KMS-11 (cell line): ENCODE results near the gene MAML2.

Experiments used
- H2AFZ ChIP-seq: fragments of 200-600 bp; sonication (generic); 2 replicates; pipeline ENCODE4 v1.6.1; 2016; ENCODE audit warnings: antibody characterized with exemption, mixed run types, low read depth
- H3K27ac ChIP-seq: fragments of 200-600 bp; sonication (generic); 2 replicates; pipeline ENCODE4 v1.6.1; 2016; ENCODE audit warnings: mild to moderate bottlenecking, mixed run types
- H3K27me3 ChIP-seq: fragments of 200-600 bp; sonication (generic); 2 replicates; pipeline ENCODE4 v1.6.1; 2017; ENCODE audit warnings: mild to moderate bottlenecking, low read depth, mixed run types, moderate library complexity; ENCODE audit not compliant: insufficient read depth
- H3K36me3 ChIP-seq: fragments of 200-600 bp; sonication (generic); 2 replicates; pipeline ENCODE4 v1.6.1; 2017; ENCODE audit warnings: mild to moderate bottlenecking, mixed run types; ENCODE audit not compliant: insufficient read depth
- H3K4me1 ChIP-seq: fragments of 200-600 bp; sonication (generic); 2 replicates; pipeline ENCODE4 v1.6.1; 2016; ENCODE audit warnings: mild to moderate bottlenecking, low read depth, mixed run types; ENCODE audit not compliant: poor library complexity, severe bottlenecking
- H3K4me2 ChIP-seq: fragments of 200-600 bp; sonication (generic); 2 replicates; pipeline ENCODE4 v1.7.0; 2016; ENCODE audit warnings: mild to moderate bottlenecking, mixed run types
- H3K4me3 ChIP-seq: fragments of 200-600 bp; sonication (generic); IDR thresholded peaks from 2 replicates; pipeline ENCODE4 v1.6.1; 2017; ENCODE audit warnings: low read depth, low read length, mixed read lengths; ENCODE audit not compliant: insufficient read depth
- H3K79me2 ChIP-seq: fragments of 200-600 bp; sonication (generic); 2 replicates; pipeline ENCODE4 v1.6.1; 2016; ENCODE audit warnings: low read depth, mixed run types; ENCODE audit not compliant: insufficient read depth
- H3K9ac ChIP-seq: fragments of 200-600 bp; sonication (generic); 2 replicates; pipeline ENCODE4 v1.6.1; 2016; ENCODE audit warnings: mild to moderate bottlenecking, mixed run types
- H4K20me1 ChIP-seq: fragments of 200-600 bp; sonication (generic); 2 replicates; pipeline ENCODE4 v1.6.1; 2016; ENCODE audit warnings: mild to moderate bottlenecking, mixed run types; ENCODE audit not compliant: insufficient read depth
- CTCF ChIP-seq: fragments of 200-600 bp; sonication (generic); conservative IDR thresholded peaks from 2 replicates; pipeline ENCODE4 v1.6.1; 2017; ENCODE audit warnings: low read depth, mild to moderate bottlenecking, antibody characterized with exemption, low read length, moderate library complexity, mixed read lengths

The MAML2 gene

DNA sequence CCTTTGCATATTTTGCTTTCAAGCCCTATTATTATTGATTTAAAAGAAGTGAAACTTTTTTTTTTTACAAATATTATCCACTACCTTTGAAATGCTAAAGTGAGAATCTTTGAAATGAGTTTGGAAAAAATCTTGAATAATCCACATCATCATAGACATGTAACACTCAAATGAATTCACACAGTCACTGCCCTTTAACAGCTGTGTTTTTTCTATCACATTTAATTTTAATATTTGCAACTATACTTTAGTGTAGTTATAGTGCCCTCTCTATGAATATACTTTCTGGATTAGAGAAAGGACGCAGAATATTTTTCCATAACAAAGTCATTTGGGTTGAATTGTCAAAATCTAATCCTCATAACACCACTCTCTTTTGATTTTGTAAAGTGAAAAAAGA lies 381.2 kb downstream of the MAML2 start:
- Histone ChIP-seq H3K27me3 (no peaks in the 10 kb centered on the region), H3K36me3 (no peaks in the 10 kb centered on the region), H2AFZ (no peak overlapping the region), H3K4me1 (no peaks in the 10 kb centered on the region), H3K27ac (no peak overlapping the region), H3K79me2 (no peaks in the 10 kb centered on the region), H3K4me3 (no peak overlapping the region), H4K20me1 (no peaks in the 10 kb centered on the region), H3K4me2 (no peak overlapping the region), H3K9ac (no peak overlapping the region)
- no peak for TF ChIP-seq CTCF

GRCh38 chr11:95950905-95951304 lies 392.1 kb downstream of the MAML2 start:
- no peak overlapping the region for H3K9ac ChIP-seq
- H3K27ac ChIP-seq = no peak overlapping the region
- TF ChIP-seq CTCF = no peak
- no peak overlapping the region for H2AFZ ChIP-seq
- no peaks in the 10 kb centered on the region for H4K20me1 ChIP-seq
- H3K4me2 ChIP-seq = no peak overlapping the region
- no peaks in the 10 kb centered on the region for H3K79me2 ChIP-seq
- no peaks in the 10 kb centered on the region for H3K4me1 ChIP-seq
- H3K36me3 ChIP-seq = no peaks in the 10 kb centered on the region
- no peaks in the 10 kb centered on the region for H3K27me3 ChIP-seq
- H3K4me3 ChIP-seq = no peak overlapping the region

DNA sequence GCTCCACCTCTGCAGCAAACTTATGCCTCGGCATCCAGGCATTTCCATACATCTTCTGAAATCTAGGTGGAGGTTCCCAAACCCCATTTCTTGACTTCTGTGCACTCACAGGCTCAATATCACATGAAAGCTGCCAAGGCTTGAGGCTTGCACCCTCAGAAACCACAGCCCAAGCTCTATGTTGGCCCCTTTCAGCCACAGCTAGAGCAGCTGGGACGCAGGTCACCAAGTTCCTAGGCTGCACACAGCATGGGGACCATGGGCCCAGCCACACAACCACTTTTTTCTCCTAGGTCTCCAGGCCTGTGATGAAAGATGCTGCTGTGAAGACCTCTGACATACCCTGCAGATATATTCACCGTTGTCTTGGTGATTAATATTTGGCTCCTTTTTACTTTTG lies 394.4 kb downstream of the MAML2 start:
- Histone ChIP-seq H3K4me1 (no peaks in the 10 kb centered on the region), H4K20me1 (no peaks in the 10 kb centered on the region), H3K27ac (no peak overlapping the region), H3K4me3 (no peak overlapping the region), H2AFZ (no peak overlapping the region), H3K36me3 (no peaks in the 10 kb centered on the region), H3K27me3 (no peaks in the 10 kb centered on the region), H3K9ac (no peak overlapping the region), H3K79me2 (no peaks in the 10 kb centered on the region), H3K4me2 (no peak overlapping the region)
- no peak for TF ChIP-seq CTCF

GRCh38 chr11:95944623-95945022 lies 398.4 kb downstream of the MAML2 start:
- no peak overlapping the region for H3K27ac ChIP-seq
- H3K27me3 ChIP-seq = no peaks in the 10 kb centered on the region
- H4K20me1 ChIP-seq = no peaks in the 10 kb centered on the region
- H3K4me1 ChIP-seq = no peaks in the 10 kb centered on the region
- no peaks in the 10 kb centered on the region for H3K79me2 ChIP-seq
- H3K4me2 ChIP-seq = no peak overlapping the region
- no peak overlapping the region for H3K9ac ChIP-seq
- no peak for TF ChIP-seq CTCF
- H2AFZ ChIP-seq = no peak overlapping the region
- H3K36me3 ChIP-seq = no peaks in the 10 kb centered on the region
- no peak overlapping the region for H3K4me3 ChIP-seq

- Histone ChIP-seq H3K4me2 (no peak overlapping the region), H4K20me1 (no peaks in the 10 kb centered on the region), H3K9ac (no peak overlapping the region), H3K4me1 (no peaks in the 10 kb centered on the region), H3K27ac (no peak overlapping the region), H2AFZ (no peak overlapping the region), H3K79me2 (no peaks in the 10 kb centered on the region), H3K4me3 (no peak overlapping the region), H3K36me3 (no peaks in the 10 kb centered on the region), H3K27me3 (no peaks in the 10 kb centered on the region)
- no peak for TF ChIP-seq CTCF
These were observed 399.4 kb downstream of the MAML2 start for GRCh38 chr11:95943546-95943945.
